GM19043 (cell line): Measurements from ENCODE around the gene SPIRE2.
"Not testable (repeated sequence)": the region's sequence is repeated elsewhere in the genome, so short reads cannot be mapped to it uniquely, and the experiment has no call there.

Experiments
- ATAC-seq: cut with Tn5 transposase; IDR thresholded peaks from one replicate; pipeline ENCODE4 v1.9.1; 2021; ENCODE audit warnings: low read depth; ENCODE audit not compliant: unreplicated experiment

The SPIRE2 gene

GRCh38 chr16:89834813-89835363 lies 6.6 kb downstream of the SPIRE2 start:
- not testable (repeated sequence) for ATAC-seq

- ATAC-seq, result not testable (repeated sequence)
Observed at GRCh38 chr16:89836484-89836883, 8.2 kb downstream of the SPIRE2 start.

- no peak for ATAC-seq
Observed at GRCh38 chr16:89837014-89837546, 8.8 kb downstream of the SPIRE2 start.

GRCh38 chr16:89841275-89841674 lies 13.0 kb downstream of the SPIRE2 start:
- ATAC-seq, result no peak

- no peak for ATAC-seq
Observed at GRCh38 chr16:89842471-89843408, 14.5 kb downstream of the SPIRE2 start.

GRCh38 chr16:89843409-89844350 lies 15.4 kb downstream of the SPIRE2 start:
- ATAC-seq, result no peak

- ATAC-seq, result no peak
Observed at GRCh38 chr16:89844739-89845339, 16.6 kb downstream of the SPIRE2 start.

GRCh38 chr16:89845417-89845816 lies 17.1 kb downstream of the SPIRE2 start:
- no peak for ATAC-seq

- no peak for ATAC-seq
Observed at GRCh38 chr16:89847051-89847939, 19.0 kb downstream of the SPIRE2 start.

- no peak for ATAC-seq
Observed at GRCh38 chr16:89847940-89848297, 19.6 kb downstream of the SPIRE2 start.

- ATAC-seq, result no peak
Observed at GRCh38 chr16:89848974-89849373, 20.7 kb downstream of the SPIRE2 start.

- ATAC-seq, result no peak
Observed at GRCh38 chr16:89853306-89853993, 25.2 kb downstream of the SPIRE2 start.

GRCh38 chr16:89855301-89855945 lies 27.1 kb downstream of the SPIRE2 start:
- ATAC-seq, result no peak

- ATAC-seq, result no peak
Observed at GRCh38 chr16:89855986-89856385, 27.7 kb downstream of the SPIRE2 start.

GRCh38 chr16:89858973-89859614 lies 30.8 kb downstream of the SPIRE2 start:
- no peak for ATAC-seq

GRCh38 chr16:89859615-89860007 lies 31.3 kb downstream of the SPIRE2 start:
- no peak for ATAC-seq

GRCh38 chr16:89860747-89861304 lies 32.6 kb downstream of the SPIRE2 start:
- ATAC-seq, result no peak
